Activated CD8-positive, alpha-beta memory T cell treated with anti-CD3 and anti-CD28 coated beads, Interleukin-2, amount 50 U/mL, for 1 hour (primary cell): ENCODE data around the gene SMIM41.

Experiments used
- DNase-seq: peaks from one replicate; pipeline ENCODE4 v3.0.0-alpha.2; 2020; ENCODE audit errors: extremely low read depth

Gene SMIM41

DNA sequence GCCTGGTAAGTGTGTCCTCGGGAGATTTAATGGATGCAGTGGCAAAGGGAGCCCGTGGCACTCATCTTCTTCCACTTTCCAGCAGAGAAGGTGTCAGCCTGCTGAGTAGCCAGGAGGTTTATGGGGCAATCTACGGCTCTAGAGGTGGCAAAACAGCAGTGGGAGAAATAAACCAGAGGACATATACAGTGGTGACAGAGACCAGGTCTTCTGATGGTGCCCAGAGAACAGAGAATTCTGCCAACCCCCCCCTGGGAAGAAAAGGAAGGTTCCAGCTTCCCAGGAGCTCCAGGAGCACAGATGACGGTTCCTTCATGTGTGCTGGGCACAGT is 43.0 kb downstream of the SMIM41 start:
- no peak for DNase-seq

DNA sequence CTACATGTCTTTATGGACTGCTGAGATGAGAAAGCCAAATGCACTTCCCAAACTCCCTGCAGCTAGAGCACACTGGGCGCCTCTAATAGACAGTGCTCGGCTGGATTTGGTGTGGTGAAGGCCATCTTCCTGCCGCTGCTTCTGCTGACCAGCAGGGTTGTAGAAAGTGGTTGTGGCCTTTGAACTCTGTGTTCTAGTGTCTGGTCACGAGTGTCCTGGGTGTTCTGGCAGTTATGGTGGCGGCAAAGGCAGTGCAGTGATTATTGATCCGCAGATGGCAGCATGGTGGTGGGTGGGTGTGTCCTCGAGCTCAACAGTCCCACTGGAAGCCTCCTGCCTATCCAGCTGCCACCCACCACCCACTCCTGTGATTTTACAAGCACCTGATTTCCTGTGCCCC is 43.4 kb downstream of the SMIM41 start:
- no peak for DNase-seq

DNA sequence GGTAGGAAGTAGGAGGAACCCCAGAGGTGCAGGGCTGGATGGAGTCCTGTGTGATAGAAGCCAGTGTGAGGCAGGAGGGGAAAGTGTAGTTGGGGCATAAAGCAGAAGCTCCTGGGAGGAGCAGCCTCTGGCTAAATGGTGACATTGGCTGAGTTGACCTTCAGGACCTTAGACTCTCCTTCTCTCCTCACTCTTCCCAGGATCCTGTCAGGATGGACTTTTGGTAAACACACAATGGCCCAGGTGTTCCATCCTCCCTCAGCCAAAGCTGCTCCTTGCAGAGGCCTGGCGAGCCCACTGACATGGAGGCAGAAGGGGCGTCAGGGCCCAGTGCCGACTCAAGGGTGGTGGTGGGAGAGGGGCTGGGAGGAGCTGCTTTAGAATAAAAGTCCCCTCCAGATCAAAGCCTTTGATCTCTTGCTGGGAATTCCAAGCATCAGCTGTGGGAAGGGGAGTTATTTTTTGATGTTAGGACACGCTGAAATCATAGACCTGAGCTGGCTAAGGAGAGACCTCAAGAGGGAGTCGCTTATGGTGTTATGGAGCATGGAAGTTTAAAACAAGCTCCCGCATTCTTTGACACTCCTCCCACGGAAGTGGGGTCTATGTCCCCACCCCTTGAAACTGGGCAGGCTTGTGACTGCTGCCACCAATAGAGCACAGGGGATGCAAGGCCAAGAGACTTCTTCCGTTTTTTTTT is 44.1 kb downstream of the SMIM41 start:
- DNase-seq: no peak

DNA sequence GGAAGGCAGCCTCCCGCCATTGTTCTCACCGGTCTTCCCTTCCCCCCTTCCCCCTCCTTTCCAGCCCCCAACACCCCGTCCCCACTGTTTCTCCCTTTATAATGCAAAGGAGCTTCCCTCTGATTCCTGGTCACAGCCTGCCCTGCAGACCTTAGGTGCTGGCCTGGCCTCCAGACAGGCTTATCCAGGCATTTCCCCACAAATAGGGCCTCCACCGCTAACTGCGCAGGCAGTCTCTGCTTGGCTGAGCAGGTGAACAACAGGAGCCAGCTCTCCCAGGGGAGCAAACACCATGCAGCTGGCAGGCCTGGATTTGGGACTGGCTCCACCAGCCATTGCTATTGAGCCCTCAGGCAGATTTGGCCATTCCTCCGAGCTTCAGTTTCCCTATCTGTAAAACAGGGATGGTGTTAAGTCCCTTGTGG is 46.0 kb downstream of the SMIM41 start:
- DNase-seq: no peak

DNA sequence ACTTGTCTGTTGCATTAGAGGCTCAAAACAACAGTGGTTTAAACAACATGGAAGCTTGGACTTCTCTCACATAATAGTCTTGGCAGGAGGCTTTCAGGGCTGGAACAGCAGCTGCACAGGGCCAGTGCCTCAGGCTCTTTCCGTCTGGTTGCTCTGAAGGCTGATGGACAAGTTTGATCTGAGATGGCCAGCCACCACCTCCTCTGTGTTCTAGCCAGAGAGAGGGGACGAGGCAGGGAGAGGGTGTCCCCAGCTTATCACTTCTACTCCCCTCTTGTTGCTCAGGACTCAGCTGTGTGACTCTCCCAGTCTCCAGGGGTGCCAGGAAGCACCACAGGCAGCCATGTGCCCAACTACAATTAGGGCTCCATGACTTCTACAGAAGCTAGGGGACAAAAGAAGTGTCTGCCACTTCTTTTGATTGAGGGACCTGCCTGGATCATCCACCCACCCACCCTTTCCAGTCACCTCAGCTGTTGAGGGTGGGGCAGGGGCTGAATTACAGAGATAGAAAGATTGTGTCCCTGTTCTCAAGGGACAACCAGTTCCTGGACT is 46.6 kb downstream of the SMIM41 start:
- DNase-seq: no peak

DNA sequence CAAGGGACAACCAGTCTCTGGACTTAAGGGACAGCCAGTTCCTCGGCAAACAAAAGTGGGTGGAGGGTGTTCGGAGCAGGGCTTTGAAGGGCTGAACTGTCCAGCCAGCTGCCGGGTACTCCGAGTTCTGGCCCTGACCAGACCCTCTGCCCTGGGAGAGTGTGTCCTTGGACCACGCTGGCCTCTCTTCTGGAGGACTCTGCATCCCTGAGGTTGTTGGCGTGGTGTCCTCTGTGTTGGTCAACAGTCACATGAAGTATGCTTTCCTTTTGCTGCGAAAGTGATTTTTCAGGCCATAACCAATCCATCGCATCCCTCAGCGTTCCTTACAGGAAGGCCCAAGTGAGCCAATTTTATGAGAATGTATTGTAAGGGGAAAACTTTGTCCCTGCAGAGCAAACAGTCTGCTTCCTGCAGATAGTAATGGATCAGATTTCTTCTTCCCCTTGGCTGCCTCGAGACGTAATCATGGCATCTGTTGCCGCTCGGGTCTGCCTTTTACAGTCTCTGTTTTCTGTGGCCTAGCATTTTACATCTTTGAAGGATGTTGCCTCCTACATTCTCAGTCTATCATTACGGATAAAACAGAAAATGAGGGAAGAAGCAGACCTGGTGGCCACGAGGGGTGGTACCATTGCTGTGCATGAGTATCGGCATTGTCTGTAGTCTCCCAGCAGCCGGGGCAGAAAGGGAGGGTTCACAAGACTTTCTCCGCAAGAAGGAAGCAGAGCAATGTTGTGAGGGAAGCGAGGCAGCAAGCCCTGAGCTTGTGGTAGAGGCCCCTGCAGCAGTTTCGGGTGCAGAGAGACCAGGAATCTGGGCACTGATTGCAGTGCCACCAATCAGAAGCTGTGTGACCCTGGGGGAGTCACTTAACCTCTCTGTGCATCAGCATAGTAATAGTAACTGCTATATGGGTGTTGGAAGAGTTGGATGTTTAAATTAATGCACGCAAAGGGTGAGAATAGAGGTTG is 47.4 kb downstream of the SMIM41 start:
- DNase-seq: no peak

DNA sequence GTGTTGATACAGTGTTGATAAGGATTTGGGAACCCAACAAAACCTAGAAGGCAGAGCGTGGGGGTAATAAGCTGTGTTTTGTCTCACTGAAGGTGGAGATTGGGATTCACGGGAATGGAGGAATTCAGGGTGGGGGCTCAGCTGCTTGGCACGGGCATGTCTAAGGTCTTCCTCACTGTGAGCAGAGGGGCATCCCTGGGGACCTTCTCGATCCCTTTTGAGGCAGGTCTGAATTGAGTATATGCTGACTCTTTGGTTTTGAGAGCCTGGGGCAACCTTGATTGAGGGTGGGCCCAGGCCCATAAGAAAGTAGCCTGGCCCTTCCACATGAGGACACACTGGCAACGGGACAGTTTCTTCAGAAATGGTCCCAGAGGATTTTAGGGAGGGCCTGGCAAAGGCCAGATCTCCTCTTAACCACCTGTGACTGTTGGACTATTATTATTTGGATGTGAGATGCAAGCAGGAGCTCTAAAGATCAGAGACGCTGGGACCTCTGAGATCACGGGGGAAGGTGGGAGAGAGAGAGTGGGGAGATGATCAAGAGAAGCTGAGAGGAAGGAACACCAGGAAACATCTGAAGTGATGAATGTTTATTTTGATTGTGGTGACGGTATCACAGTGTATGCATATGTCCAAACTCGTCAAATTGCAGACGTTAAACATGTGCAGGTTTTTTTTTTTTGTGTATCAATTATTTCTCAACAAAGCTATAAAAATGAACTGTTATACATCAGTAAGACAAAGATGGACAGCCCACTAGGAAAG is 48.4 kb downstream of the SMIM41 start:
- no peak for DNase-seq

DNA sequence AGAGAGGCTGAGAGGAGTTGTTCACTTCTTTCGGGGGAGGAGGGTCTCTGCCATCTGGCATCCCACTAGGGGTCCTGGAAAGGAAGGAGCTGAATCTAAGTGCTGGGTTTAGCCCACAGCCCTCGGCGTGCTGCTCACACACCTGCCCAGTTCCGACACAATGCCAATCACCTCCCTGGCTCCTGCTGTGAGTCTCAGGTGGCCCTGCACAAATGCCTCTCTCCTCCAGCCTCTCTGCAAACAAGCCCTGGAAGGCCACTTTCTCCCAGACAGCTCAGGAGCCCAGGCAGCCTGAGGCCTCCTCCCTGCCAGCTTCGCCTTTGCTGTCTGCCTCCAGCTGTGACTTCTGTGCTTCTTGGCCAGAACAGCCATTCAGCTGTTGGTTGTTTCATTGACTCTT is 51.2 kb downstream of the SMIM41 start:
- DNase-seq: no peak

DNA sequence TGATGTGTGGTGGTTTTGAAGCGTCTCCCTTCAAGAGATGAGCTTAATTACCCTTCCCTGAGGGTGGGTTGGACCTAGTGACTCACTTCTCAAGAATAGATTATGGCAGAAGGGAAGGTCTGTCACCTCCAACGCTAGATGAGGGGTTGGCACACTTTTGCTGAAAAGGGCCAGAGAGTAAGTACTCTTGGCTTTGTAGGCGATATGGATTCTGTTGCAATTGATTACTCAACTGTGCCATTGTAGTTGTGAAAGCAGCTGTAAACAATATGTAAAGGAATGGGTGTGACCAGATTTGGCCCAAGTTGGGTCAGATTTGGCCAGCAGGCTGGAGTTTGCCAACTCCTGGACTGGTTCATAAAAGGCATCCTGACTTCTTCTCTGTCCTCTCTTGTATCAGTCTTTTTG is 53.3 kb downstream of the SMIM41 start:
- DNase-seq: no peak

DNA sequence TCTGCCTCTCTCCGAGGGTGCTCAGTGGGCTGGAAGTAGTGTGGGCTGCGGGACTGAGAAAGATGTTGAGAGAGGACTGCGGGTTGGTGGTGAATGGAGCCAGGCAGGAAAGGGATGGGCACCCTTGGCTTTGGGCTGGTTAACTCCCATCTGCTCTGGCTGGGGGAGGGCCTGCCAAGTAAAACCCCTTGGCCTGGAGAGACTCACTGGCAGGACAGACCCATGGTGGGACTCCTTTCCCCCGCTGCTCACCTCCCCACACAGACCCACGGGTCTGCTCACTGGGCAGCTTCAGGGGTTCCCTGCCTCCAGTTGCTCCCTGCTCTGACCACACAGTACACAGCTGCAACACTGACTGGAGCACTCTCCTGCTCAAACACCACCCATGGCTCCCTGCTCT is 58.2 kb downstream of the SMIM41 start:
- DNase-seq: no peak

DNA sequence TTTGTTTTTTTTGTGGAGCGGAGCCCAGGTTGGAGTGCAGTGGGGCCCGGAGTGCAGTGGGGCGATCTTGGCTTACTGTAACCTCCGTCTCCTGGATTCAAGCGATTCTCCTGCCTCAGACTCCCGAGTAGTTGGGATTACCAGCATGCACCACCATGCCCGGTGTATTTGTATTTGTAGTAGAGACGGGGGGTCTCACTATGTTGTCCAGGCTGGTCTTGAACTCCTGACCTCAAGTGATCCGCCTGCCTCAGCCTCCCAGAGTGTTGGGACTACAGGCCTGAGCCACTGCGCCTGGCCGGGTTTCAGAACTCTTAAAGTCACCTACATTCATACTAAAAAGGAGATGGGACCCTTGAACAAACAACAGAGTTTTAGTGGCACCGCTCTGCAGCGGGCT is 59.6 kb downstream of the SMIM41 start:
- DNase-seq: no peak

DNA sequence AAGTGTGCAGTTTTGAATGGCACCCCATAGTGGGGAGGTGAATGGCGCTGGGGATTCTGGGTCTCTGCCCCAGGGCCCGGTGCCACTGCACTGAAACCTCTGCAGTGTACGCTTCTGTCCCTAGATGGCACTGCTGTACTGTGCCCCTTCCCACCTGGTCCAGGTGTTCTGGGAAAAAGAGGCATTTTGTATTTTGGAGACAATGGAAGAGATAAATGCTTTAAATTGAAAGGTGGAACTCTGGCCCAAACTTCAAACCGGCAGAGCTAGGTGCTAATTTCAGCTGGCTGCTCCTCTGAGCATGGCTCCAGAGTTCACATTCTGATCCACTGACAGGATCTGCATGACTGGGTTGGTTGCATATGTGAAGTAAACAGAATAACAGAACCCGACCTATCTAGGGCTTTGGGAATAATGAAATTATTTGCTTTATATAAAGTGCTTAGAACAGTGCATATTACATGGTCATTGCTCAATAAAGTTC is 60.1 kb downstream of the SMIM41 start:
- no peak for DNase-seq

DNA sequence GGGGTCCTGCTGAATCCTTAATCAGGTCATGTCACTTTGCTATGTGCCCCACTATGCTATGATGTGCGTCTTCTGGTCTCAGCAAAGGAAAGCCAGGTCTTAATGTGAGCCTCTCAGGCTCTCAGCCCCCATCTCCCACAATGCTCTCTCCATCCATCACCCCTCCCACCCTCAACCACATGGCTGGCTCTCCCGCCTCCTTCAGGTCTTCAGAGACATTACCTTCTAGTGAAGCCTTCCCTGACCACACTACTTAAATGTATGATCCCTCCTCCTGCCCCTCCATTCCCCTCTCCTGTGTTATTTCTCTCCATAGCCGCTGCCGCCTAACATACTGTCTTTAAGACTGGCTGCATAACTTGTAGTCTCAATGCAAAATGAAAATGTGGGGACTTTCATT is 61.8 kb downstream of the SMIM41 start:
- no peak for DNase-seq

DNA sequence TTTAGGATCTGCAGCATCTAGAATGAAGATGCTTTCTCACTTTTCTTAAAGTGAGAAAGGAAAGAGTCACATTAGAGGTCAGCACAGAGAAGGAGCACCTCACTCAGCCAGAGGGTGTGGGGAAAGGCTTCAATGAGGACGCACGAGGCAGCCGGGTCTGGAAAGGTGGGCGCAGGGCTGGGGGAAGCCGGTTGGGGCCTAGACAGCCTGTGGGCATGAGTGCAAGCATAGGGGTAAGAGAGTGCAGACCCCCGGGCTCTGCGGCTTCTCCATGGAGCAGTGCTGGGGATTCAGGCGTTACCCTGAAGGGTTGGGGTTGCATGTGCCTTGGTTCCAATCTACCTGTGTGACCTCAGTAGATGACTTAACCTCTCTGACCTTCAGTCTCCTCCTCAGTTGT is 62.4 kb downstream of the SMIM41 start:
- no peak for DNase-seq

DNA sequence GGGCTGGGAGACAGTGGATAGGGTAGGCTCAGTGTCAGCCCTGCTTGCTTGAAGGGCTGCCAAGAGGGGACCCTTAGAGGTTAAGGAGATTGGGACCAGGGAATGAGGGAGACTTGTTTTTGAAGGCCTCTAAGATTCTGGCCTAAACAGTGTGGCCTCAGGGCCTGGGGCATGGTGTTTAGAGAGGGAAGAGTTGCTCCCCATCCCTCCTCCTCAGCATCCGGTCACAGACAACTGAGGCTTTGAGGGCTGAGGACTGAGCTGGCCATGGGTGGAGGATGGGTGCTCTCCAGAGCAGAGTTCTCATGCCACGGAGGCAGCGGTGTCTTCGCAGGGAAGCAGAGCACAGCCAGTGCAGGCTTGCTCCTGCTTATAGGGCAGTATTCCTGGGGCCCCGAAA is 62.9 kb downstream of the SMIM41 start:
- DNase-seq: no peak

DNA sequence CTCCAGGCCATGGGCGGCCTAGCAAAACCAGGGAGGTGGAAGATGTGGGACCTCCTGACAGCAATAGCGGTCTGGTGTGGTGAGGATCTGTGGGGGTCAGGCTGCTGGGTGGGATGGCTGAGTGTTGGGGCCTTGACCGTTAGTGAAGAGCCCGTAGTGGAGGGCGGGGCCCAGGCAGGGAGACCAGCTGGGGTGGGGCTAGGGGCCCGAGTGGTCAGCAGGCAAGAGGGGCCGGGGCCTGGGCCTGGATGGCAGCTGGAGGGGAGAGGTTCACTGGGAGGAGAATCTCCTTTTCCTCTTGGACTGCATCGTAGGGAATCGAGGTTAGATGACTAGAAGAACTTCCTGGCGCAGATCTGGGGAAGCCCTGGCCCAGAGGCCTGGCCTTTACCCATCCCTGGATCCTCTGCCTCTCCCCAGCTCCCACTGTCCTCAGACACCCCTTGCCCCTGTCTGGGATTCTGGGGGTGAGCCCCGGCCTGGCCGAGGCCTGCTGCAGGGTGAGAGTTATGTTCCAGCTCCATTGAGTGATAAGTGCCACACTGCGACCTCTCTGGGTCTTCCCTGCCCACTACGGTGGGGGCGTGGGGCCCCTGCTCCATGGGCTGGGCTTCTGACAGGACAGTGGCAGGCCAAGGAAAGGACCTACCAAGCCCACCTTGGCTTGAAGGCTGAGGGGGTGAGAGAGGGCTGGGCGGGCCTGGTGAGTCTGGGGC is 65.2 kb downstream of the SMIM41 start:
- DNase-seq: no peak

DNA sequence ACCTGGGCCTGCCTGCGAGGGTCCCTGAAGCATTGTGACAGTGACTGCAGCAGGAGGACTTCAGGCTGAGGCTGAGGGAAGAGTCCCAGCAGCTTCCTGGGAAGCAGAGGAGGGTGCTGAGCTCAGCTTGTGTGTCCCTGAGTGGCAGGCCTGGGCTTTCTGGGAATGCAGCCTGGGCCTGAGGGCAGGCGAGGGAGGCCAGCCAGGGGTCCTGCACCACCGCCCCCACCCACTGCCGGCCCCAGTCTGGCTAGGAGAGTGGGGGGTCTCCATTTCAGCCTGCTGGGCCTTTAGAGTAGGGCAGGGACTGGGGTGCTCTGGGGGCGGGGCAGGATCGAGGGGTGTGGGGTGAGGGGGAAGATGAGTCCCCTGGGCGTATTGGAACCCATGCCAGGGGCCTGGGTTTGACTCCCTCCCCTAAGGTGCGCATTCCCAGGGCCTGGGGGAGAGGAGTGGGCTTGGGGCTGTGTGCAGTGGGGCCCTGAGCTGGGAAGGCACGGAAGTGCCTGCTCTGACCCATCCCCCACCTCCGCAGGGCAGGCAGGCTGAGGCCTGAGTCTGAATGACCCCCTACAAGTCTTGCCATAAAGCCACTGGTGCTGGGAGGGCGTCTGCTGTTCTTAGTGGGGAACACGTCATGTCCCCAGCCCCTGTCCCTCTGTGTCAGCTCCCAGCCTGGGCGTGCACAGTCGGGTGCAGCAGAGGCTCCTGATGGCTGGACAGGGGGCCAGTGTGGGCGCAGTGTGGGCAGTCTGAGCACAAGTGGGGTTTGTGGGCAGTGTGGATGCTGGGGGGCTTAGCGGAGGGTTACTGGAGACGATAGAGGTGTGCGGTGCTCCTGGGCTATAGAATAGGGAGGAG is 66.0 kb downstream of the SMIM41 start:
- DNase-seq: no peak

DNA sequence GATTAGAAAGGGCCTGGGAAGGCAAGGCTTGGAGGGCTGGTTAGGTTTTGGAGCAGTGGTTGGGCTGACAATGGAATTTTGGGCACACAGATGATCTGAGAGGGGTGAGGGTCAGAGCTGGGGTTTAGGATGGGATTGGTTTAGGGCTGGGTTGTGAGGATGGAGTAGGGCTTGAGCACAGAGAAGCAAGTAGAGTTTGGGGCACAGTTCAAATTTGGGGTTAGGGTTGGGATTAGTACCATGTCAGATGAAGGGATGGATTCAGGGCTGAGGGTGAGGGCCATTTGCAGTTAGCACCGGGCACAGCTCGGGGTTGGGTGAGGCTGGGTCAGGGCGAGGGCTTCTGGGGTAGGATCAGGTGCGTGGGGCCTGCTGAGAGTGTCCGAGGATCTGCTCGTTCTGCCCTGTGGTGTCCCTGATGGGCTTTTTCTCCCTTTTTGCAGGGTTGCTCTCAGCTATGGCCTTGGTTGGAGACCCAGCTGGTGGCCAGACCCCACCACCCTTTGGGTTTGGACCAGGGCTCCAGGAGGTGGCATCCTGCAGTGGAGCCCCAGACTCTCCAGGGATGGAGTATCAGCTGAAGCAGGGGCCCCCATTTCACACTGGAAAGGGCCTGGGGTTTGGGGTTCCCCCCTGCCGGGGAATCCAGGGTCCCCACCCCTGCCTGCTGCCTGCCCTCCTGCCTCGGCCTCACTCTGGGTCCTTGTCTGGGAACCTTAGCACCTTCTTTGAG is 66.8 kb downstream of the SMIM41 start:
- DNase-seq: no peak

DNA sequence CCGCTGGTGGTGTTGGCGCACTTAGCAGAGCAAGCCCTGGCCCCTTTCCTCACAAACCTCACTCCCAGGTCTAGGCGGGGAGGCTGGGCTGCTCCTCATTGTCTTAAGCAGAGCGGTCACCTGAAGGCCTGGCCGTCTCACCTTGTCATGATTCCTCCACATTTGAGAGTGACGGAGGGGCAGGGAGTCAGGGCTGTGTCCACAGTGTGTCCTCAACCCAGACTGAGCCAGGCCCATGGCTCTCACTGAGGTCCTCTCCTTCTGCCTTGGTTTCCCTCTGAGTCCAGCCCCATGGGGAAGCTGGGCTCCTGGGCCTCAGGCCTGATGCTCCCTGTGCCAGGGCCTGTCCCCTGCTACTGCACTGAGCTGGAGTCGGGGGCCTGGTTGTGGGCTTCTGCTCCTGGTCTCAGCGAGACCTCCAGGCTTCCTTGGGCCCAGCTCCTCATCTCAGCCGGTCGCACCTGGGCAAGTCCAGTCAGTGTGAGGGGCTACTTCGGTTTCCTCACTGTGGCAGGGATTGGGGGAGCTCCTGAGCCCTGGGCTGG is 67.4 kb downstream of the SMIM41 start:
- no peak for DNase-seq
